ENCODE data around the gene EDIL3.

Gene EDIL3

GRCh38 chr5:84213861-84214260 is 170.8 kb downstream of the EDIL3 start:
- no peak for TF ChIP-seq CTCF (conservative IDR thresholded peaks at IDR 0.05; ENCODE audit: control insufficient read depth, insufficient read depth, low read depth, low read length)
- no peak for DNase-seq (ENCODE audit: low read depth)
- no peak overlapping the region for H3K4me3 ChIP-seq (ENCODE audit: control insufficient read depth, low read depth, low read length)

- no peak for DNase-seq (ENCODE audit: low read depth)
- H3K4me3 ChIP-seq (ENCODE audit: control insufficient read depth, low read depth, low read length): no peak overlapping the region
- TF ChIP-seq CTCF (conservative IDR thresholded peaks at IDR 0.05; ENCODE audit: control insufficient read depth, insufficient read depth, low read depth, low read length): no peak
Observed at GRCh38 chr5:84213212-84213611, 171.5 kb downstream of the EDIL3 start.

GRCh38 chr5:84204772-84205171 is 179.9 kb downstream of the EDIL3 start:
- DNase-seq (ENCODE audit: low read depth): no peak
- no peak for TF ChIP-seq CTCF (conservative IDR thresholded peaks at IDR 0.05; ENCODE audit: control insufficient read depth, insufficient read depth, low read depth, low read length)
- H3K4me3 ChIP-seq (ENCODE audit: control insufficient read depth, low read depth, low read length): no peak overlapping the region

- DNase-seq (ENCODE audit: low read depth): no peak
- no peak overlapping the region for H3K4me3 ChIP-seq (ENCODE audit: control insufficient read depth, low read depth, low read length)
- no peak for TF ChIP-seq CTCF (conservative IDR thresholded peaks at IDR 0.05; ENCODE audit: control insufficient read depth, insufficient read depth, low read depth, low read length)
Observed at GRCh38 chr5:84202136-84202535, 182.5 kb downstream of the EDIL3 start.

GRCh38 chr5:84197538-84197937 is 187.1 kb downstream of the EDIL3 start:
- no peak for DNase-seq (ENCODE audit: low read depth)
- no peak for TF ChIP-seq CTCF (conservative IDR thresholded peaks at IDR 0.05; ENCODE audit: control insufficient read depth, insufficient read depth, low read depth, low read length)
- H3K4me3 ChIP-seq (ENCODE audit: control insufficient read depth, low read depth, low read length): no peak overlapping the region

- TF ChIP-seq CTCF (conservative IDR thresholded peaks at IDR 0.05; ENCODE audit: control insufficient read depth, insufficient read depth, low read depth, low read length): no peak
- H3K4me3 ChIP-seq (ENCODE audit: control insufficient read depth, low read depth, low read length): no peak overlapping the region
- no peak for DNase-seq (ENCODE audit: low read depth)
Observed at GRCh38 chr5:84191281-84191680, 193.4 kb downstream of the EDIL3 start.

- no peak overlapping the region for H3K4me3 ChIP-seq (ENCODE audit: control insufficient read depth, low read depth, low read length)
- DNase-seq (ENCODE audit: low read depth): no peak
- no peak for TF ChIP-seq CTCF (conservative IDR thresholded peaks at IDR 0.05; ENCODE audit: control insufficient read depth, insufficient read depth, low read depth, low read length)
Observed at GRCh38 chr5:84184857-84185256, 199.8 kb downstream of the EDIL3 start.
